HepG2 (cell line): ENCODE data around the gene FNIP2. TPM values are rescaled to one million over a fixed set of nuclear protein-coding genes. Genes with fewer than 3 reads are reported as not detected.

Source experiments
- ATAC-seq: fragments of 200-7000 bp; cut with Tn5 transposase; 3 replicates; pipeline ENCODE4 v1.9.1; 2020; ENCODE audit warnings: mild to moderate bottlenecking, moderate library complexity
- BruUV-seq: library from RNA; stranded (reverse); fragments of 400-500 nt; replicated peaks from 2 replicates; lab custom pipeline; 2021; lab: Mats Ljungman, UMichigan
- CTCF ChIA-PET: fragments of 300-600 bp; formaldehyde crosslinking; extraction: SDS; loops from one replicate; lab custom pipeline; 2021; ENCODE audit warnings: low total read pairs, inconsistent platforms, low intra/inter-chr PET ratio; lab: Yijun Ruan, JAX
- POLR2A ChIA-PET: fragments of 350-600 bp; sonication (Branson Sonifier 250); formaldehyde crosslinking; loops from one replicate; lab custom pipeline; 2020; ENCODE audit warnings: antibody characterized with exemption, inconsistent platforms; lab: Yijun Ruan, JAX
- DNase-seq: peaks from one replicate; pipeline ENCODE4 v3.0.0-alpha.2; 2015; ENCODE audit warnings: low spot score
- FAIRE-seq: peaks from 3 replicates; lab custom pipeline; 2011; peaks lifted over from hg19 to GRCh38; lab: Jason Lieb, UNC
- H2AFZ ChIP-seq: one replicate; pipeline ENCODE4 v1.6.1; 2011; ENCODE audit warnings: low read length, inconsistent platforms
- H3K27ac ChIP-seq: fragments of 300-600 bp; 3 replicates; pipeline ENCODE4 v1.8.0; 2011; ENCODE audit warnings: mixed run types, mild to moderate bottlenecking, mixed read lengths, low read length, inconsistent platforms; ENCODE audit not compliant: insufficient read depth; ENCODE audit errors: extremely low read length
- H3K27me3 ChIP-seq, 2 experiments: fragments of 200-600 bp in 1 of 2; 2 replicates in 1 of 2; 3 replicates in 1 of 2; pipeline versions ENCODE4 v1.6.0 to v1.8.0; 2011; ENCODE audit warnings: low read length in 2 of 2, mild to moderate bottlenecking in 2 of 2, moderate library complexity in 2 of 2, inconsistent platforms in 1 of 2; ENCODE audit not compliant: insufficient read depth in 2 of 2, control insufficient read depth in 1 of 2
- H3K36me3 ChIP-seq, 2 experiments: fragments of 200-600 bp in 1 of 2; replicated peaks in 1 of 2; 2 replicates in 1 of 2; 3 replicates in 1 of 2; pipeline versions ENCODE4 v1.5.1 to v1.8.0; 2011; ENCODE audit warnings: low read length in 2 of 2, inconsistent platforms in 1 of 2; ENCODE audit not compliant: insufficient read depth in 2 of 2, control insufficient read depth in 1 of 2
- H3K4me1 ChIP-seq: 2 replicates; pipeline ENCODE4 v1.5.1; 2012; ENCODE audit warnings: low read length, inconsistent platforms; ENCODE audit not compliant: insufficient read depth
- H3K4me2 ChIP-seq: 2 replicates; pipeline ENCODE4 v1.6.0; 2011; ENCODE audit warnings: low read depth, low read length, inconsistent platforms
- H3K4me3 ChIP-seq, 3 experiments: fragments of 200-600 bp in 1 of 3; sonication (generic), shearing (Covaris generic) in 1 of 3; replicated peaks in 1 of 3; 2 replicates each; pipeline ENCODE4 v1.5.1; 2011 to 2016; ENCODE audit warnings: low read length in 3 of 3, inconsistent platforms in 2 of 3, low read depth in 2 of 3, mild to moderate bottlenecking in 2 of 3, control low read depth in 1 of 3, mixed read lengths in 1 of 3; ENCODE audit not compliant: insufficient read depth in 1 of 3
- H3K79me2 ChIP-seq: one replicate; pipeline ENCODE4 v1.6.1; 2011; ENCODE audit warnings: low read length, inconsistent platforms; ENCODE audit not compliant: insufficient read depth
- H3K9ac ChIP-seq: 2 replicates; pipeline ENCODE4 v1.6.0; 2011; ENCODE audit warnings: mild to moderate bottlenecking, low read depth, low read length, inconsistent platforms; ENCODE audit not compliant: insufficient read depth
- H3K9me3 ChIP-seq: 2 replicates; pipeline ENCODE4 v1.5.1; 2012; ENCODE audit warnings: mild to moderate bottlenecking, low read length
- H4K20me1 ChIP-seq: 2 replicates; pipeline ENCODE4 v1.6.0; 2011; ENCODE audit warnings: inconsistent platforms, mild to moderate bottlenecking, low read length, moderate library complexity; ENCODE audit not compliant: insufficient read depth
- ATF7 ChIP-seq, 2 experiments: fragments of 450-650 bp in 1 of 2; sonication (generic) in 1 of 2; formaldehyde crosslinking in 1 of 2; IDR thresholded peaks; 2 replicates each; pipeline versions ENCODE4 v1.4.0 to v1.6.1; 2016 to 2020; ENCODE audit warnings: antibody characterized with exemption in 1 of 2, mild to moderate bottlenecking in 1 of 2, missing genetic modification reagents in 1 of 2
- ATRX ChIP-seq: sonication (generic); formaldehyde crosslinking; IDR thresholded peaks from 2 replicates; pipeline ENCODE4 v1.4.0; 2020; ENCODE audit warnings: missing genetic modification reagents, borderline replicate concordance
- ERF ChIP-seq: IDR thresholded peaks from 2 replicates; pipeline ENCODE4 v1.6.1; 2018; ENCODE audit warnings: missing biosample characterization, missing genetic modification reagents
- MYNN ChIP-seq: sonication (generic); formaldehyde crosslinking; IDR thresholded peaks from 2 replicates; pipeline ENCODE4 v1.4.0; 2020; ENCODE audit warnings: mild to moderate bottlenecking, low read depth, missing genetic modification reagents
- NFE2L2 ChIP-seq: fragments of 150-350 bp; IDR thresholded peaks from 2 replicates; pipeline ENCODE4 v1.6.1; 2014; ENCODE audit warnings: low read length
- NFKBIZ ChIP-seq: IDR thresholded peaks from 2 replicates; pipeline ENCODE4 v1.6.1; 2018; ENCODE audit warnings: missing genetic modification reagents, missing compliant biosample characterization
- NKX3-1 ChIP-seq: sonication (generic); formaldehyde crosslinking; IDR thresholded peaks from 2 replicates; pipeline ENCODE4 v1.5.0; 2020; ENCODE audit warnings: missing genetic modification reagents
- PAF1 ChIP-seq: IDR thresholded peaks from 2 replicates; pipeline ENCODE4 v1.6.1; 2016; ENCODE audit warnings: missing genetic modification reagents, missing compliant biosample characterization
- PCBP2 ChIP-seq: fragments of 200-400 bp; formaldehyde crosslinking; optimal IDR thresholded peaks from 2 replicates; pipeline ENCODE3; 2018; ENCODE audit warnings: low read length, low read depth; ENCODE audit not compliant: poor library complexity, severe bottlenecking
- SIN3B ChIP-seq: fragments of 150-350 bp; IDR thresholded peaks from 2 replicates; pipeline ENCODE4 v1.6.1; 2014; ENCODE audit warnings: low read length
- SP5 ChIP-seq: IDR thresholded peaks from 2 replicates; pipeline ENCODE4 v1.6.1; 2016; ENCODE audit warnings: low read depth, borderline replicate concordance
- XBP1 ChIP-seq: sonication (generic); formaldehyde crosslinking; IDR thresholded peaks from 2 replicates; pipeline ENCODE4 v1.5.0; 2020; ENCODE audit warnings: missing genetic modification reagents
- ZBTB42 ChIP-seq: sonication (generic); formaldehyde crosslinking; IDR thresholded peaks from 2 replicates; pipeline ENCODE4 v1.5.0; 2020; ENCODE audit warnings: mild to moderate bottlenecking, missing genetic modification reagents
- ZNF891 ChIP-seq: sonication (generic); formaldehyde crosslinking; IDR thresholded peaks from 2 replicates; pipeline ENCODE4 v1.5.0; 2020; ENCODE audit warnings: mild to moderate bottlenecking, missing genetic modification reagents
- ZSCAN12 ChIP-seq: sonication (generic); formaldehyde crosslinking; IDR thresholded peaks from 2 replicates; pipeline ENCODE4 v1.9.0; 2021; ENCODE audit warnings: mild to moderate bottlenecking, missing genetic modification reagents
- WGBS: methylation state at CpG from one replicate; pipeline ENCODE4 v1.1.6; 2017; ENCODE audit warnings: low lambda C conversion rate; 5-methylcytosine and 5-hydroxymethylcytosine counted together
- in situ Hi-C: cut with HindIII; loops from 2 replicates; pipeline ENCODE4 v1.10.0; 2017; ENCODE audit warnings: low pct_unique_long_range_greater_than_20kb; ENCODE audit not compliant: extremely low pct_ligation_motif_present
- intact Hi-C: fragments of 100-400 bp; cut with micrococcal nuclease; formaldehyde crosslinking; loops from one replicate; pipeline ENCODE4 v1.10.0; 2022; ENCODE audit not compliant: unreplicated experiment
- polyA plus RNA-seq, 8 experiments: library from polyadenylated mRNA; depleted of rRNA in 3 of 8; stranded (reverse) in 7 of 8; unstranded in 1 of 8; fragments of >200 nt; fragmentation: Illumina TruSeq in 4 of 8; extraction: Trizol in 4 of 8; gene quantifications; 2 replicates each; pipeline versions ENCODE4 v1.2.1 to v1.2.3, GENCODE V29; 2011 to 2016; ENCODE audit warnings: low read depth in 4 of 8, missing spikeins in 1 of 8, mixed read lengths in 1 of 8; ENCODE audit not compliant: insufficient read depth in 1 of 8
- total RNA-seq, 5 experiments: library from RNA; depleted of rRNA; stranded (reverse); fragments of >200 nt; fragmentation: Illumina TruSeq; extraction: Trizol; gene quantifications; 2 replicates each; pipeline ENCODE4 v1.2.3, GENCODE V29; 2016; ENCODE audit warnings: low read depth in 1 of 5
- TF ChIP-seq, protein P1 (sequence below): sonication (generic); formaldehyde crosslinking; IDR thresholded peaks from 2 replicates; pipeline ENCODE4 v1.4.0; 2020; ENCODE audit warnings: mild to moderate bottlenecking, missing genetic modification reagents, borderline replicate concordance

Gene FNIP2
- total and polyA plus RNA-seq, 2 of the 13 experiments (the other 11 are each of a cell fraction or from before 2014, with no cell fraction given), result 15.5 to 21.0 TPM

DNA sequence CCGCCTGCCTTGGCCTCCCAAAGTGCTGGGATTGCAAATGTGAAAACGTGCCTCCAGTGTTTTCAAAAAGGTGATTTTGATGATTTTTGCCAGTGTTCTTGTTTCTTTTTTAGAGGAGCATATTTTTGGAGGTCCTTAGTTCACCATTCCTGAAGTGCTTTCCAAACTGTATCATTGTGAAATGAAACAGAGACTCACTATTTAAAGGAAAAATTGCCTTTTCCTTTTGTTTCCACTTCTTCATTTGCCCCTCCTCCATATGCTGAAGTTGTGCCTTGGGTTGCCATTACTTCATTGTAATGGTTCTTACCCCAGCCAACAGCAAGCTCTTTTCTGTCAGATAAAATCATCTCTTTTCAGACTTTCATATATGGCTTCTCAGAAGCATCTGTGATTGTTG, 164.4 kb downstream of the FNIP2 start:
- ATAC-seq, result no peak
- Histone ChIP-seq H3K27ac (no peak overlapping the region), H2AFZ (no peak overlapping the region), H4K20me1 (no peaks in the 10 kb centered on the region), H3K79me2 (no peaks in the 10 kb centered on the region), H3K4me1 (0 out of 2 replicates have a peak, but pooled peaks cover 7% of the 10 kb centered on the region), H3K9ac (no peak overlapping the region), H3K27me3 (no peaks in the 10 kb centered on the region), H3K36me3 (no peaks in the 10 kb centered on the region), H3K9me3 (no peaks in the 10 kb centered on the region), H3K4me3 (no peak overlapping the region), H3K4me2 (no peak overlapping the region)
- CTCF ChIA-PET, result no interaction called here
- no TSS peak for BruUV-seq
- FAIRE-seq, result no peak
- no peak for TF ChIP-seq MYNN (CRISPR knock-in tag)
- 33% methylated on average over 2 of the region's 2 CpGs for WGBS
- POLR2A ChIA-PET, result no interaction called here
- DNase-seq, result no peak
- in situ Hi-C loops, result no loop called here
- intact Hi-C loops, result no loop called here

DNA sequence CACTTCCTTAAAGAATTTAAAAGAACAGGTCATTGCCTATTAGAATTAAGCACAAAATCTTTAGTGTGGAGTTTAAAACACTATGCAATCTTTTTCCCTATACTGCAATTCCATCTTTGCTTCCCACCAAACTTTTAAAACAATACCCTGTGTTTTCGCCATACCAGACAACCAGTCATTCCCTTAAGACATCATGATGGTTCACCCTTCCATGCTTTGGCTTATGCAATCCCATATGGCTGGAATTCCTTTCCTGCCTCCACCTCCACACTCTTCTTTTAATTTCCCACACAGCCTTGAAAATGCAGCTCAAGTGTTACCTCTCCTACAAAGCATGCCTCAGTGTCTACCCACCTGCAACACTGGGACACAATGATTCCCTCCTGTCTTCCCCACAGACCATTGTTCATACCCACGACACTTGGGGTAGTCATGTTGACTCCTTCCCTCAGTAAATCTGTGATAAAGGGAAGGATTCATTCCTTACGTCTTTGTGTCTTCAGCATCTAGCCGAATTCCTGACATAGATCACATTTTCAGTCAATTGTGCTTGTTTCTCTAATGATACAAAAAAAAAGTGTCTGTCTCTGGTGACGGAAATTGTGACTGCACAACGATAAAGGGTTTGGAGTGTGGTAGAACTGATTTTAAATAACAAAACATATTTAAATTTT, 166.3 kb downstream of the FNIP2 start:
- H3K27me3 ChIP-seq, result no peaks in the 10 kb centered on the region
- FAIRE-seq (no peak), ATAC-seq (no peak), DNase-seq (no peak)
- H2AFZ ChIP-seq, result no peak overlapping the region
- H4K20me1 ChIP-seq, result no peaks in the 10 kb centered on the region
- intact Hi-C loops, result no loop called here
- no peak overlapping the region for H3K4me2 ChIP-seq
- in situ Hi-C loops, result no loop called here
- H3K4me1 ChIP-seq, result 0 out of 2 replicates have a peak, but pooled peaks cover 4% of the 10 kb centered on the region
- H3K36me3 ChIP-seq, result no peaks in the 10 kb centered on the region
- no peak overlapping the region for H3K27ac ChIP-seq
- no peak overlapping the region for H3K9ac ChIP-seq
- H3K79me2 ChIP-seq, result no peaks in the 10 kb centered on the region
- POLR2A ChIA-PET, result no interaction called here
- H3K4me3 ChIP-seq, result no peak overlapping the region
- WGBS, result 48% methylated on average over 6 of the region's 6 CpGs
- H3K9me3 ChIP-seq, result no peaks in the 10 kb centered on the region
- no TSS peak for BruUV-seq
- CTCF ChIA-PET, result no interaction called here
- no peak for TF ChIP-seq ZBTB42 (CRISPR knock-in tag)
- TF ChIP-seq XBP1, result no peak
- no peak for TF ChIP-seq PAF1 (CRISPR knock-in tag)
- TF ChIP-seq ZNF891 (CRISPR knock-in tag), result no peak
- TF ChIP-seq ATF7 (IDR thresholded peaks at IDR 0.05), result no peak
- no peak for TF ChIP-seq ATF7 (CRISPR knock-in tag; IDR thresholded peaks at IDR 0.05)
- TF ChIP-seq NFE2L2, result no peak
- no peak for TF ChIP-seq NFKBIZ
- TF ChIP-seq NKX3-1 (CRISPR knock-in tag), result no peak
- no peak for TF ChIP-seq ATRX
- TF ChIP-seq SP5 (CRISPR knock-in tag), result no peak
- TF ChIP-seq, protein P1, sequence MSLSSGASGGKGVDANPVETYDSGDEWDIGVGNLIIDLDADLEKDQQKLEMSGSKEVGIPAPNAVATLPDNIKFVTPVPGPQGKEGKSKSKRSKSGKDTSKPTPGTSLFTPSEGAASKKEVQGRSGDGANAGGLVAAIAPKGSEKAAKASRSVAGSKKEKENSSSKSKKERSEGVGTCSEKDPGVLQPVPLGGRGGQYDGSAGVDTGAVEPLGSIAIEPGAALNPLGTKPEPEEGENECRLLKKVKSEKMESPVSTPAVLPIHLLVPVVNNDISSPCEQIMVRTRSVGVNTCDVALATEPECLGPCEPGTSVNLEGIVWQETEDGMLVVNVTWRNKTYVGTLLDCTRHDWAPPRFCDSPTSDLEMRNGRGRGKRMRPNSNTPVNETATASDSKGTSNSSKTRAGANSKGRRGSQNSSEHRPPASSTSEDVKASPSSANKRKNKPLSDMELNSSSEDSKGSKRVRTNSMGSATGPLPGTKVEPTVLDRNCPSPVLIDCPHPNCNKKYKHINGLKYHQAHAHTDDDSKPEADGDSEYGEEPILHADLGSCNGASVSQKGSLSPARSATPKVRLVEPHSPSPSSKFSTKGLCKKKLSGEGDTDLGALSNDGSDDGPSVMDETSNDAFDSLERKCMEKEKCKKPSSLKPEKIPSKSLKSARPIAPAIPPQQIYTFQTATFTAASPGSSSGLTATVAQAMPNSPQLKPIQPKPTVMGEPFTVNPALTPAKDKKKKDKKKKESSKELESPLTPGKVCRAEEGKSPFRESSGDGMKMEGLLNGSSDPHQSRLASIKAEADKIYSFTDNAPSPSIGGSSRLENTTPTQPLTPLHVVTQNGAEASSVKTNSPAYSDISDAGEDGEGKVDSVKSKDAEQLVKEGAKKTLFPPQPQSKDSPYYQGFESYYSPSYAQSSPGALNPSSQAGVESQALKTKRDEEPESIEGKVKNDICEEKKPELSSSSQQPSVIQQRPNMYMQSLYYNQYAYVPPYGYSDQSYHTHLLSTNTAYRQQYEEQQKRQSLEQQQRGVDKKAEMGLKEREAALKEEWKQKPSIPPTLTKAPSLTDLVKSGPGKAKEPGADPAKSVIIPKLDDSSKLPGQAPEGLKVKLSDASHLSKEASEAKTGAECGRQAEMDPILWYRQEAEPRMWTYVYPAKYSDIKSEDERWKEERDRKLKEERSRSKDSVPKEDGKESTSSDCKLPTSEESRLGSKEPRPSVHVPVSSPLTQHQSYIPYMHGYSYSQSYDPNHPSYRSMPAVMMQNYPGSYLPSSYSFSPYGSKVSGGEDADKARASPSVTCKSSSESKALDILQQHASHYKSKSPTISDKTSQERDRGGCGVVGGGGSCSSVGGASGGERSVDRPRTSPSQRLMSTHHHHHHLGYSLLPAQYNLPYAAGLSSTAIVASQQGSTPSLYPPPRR (CRISPR knock-in tag), result no peak
- TF ChIP-seq SIN3B, result no peak
- no peak for TF ChIP-seq ERF (CRISPR knock-in tag)
- TF ChIP-seq ZSCAN12 (CRISPR knock-in tag), result no peak
- TF ChIP-seq PCBP2, result no peak
